B cell (primary cell): ENCODE measurements around the gene SCO2. TPM values are rescaled to one million over a fixed set of nuclear protein-coding genes. Genes with fewer than 3 reads are reported as not detected.

ENCODE experiments used
- ATAC-seq: fragments of 200-7000 bp; cut with Tn5 transposase; one replicate; pipeline ENCODE4 v1.10.0; 2021; ENCODE audit warnings: low read depth, mild to moderate bottlenecking, moderate number of reproducible peaks, moderate library complexity
- CTCF ChIA-PET: fragments of 350-600 bp; sonication (Branson Sonifier 250); formaldehyde crosslinking; loops from one replicate; lab custom pipeline; 2021; ENCODE audit warnings: antibody characterized with exemption, inconsistent platforms; lab: Charles Lee
- POLR2A ChIA-PET: fragments of 350-600 bp; sonication (Branson Sonifier 250); formaldehyde crosslinking; loops from one replicate; lab custom pipeline; 2021; ENCODE audit warnings: antibody characterized with exemption; lab: Charles Lee
- DNase-seq: peaks from one replicate; pipeline ENCODE4 v3.0.0; 2013
- H2AFZ ChIP-seq: 2 replicates; pipeline ENCODE4 v1.6.1; 2012; ENCODE audit warnings: mild to moderate bottlenecking, low read depth, low read length; ENCODE audit not compliant: insufficient read depth, poor library complexity, severe bottlenecking
- H3K27ac ChIP-seq, 2 donors: 1 replicate in 1 of 2; 2 replicates in 1 of 2; pipeline ENCODE4 v1.5.1; 2012 to 2013; ENCODE audit warnings: low read length in 2 of 2, mild to moderate bottlenecking in 2 of 2, moderate library complexity in 1 of 2
- H3K27me3 ChIP-seq, 4 experiments: fragments of 200-600 bp in 1 of 4; sonication (generic) in 1 of 4; replicated peaks in 1 of 4; 1 replicate in 2 of 4; 2 replicates in 2 of 4; pipeline versions ENCODE4 v1.6.1 to v1.7.0; 2013 to 2016; ENCODE audit warnings: low read length in 3 of 4, mild to moderate bottlenecking in 2 of 4, mixed read lengths in 1 of 4, moderate library complexity in 1 of 4; ENCODE audit not compliant: insufficient read depth in 4 of 4, control insufficient read depth in 3 of 4; ENCODE audit errors: control extremely low read depth in 1 of 4
- H3K36me3 ChIP-seq, 2 experiments: replicated peaks in 1 of 2; 1 replicate in 1 of 2; 2 replicates in 1 of 2; pipeline versions ENCODE4 v1.6.1 to v1.7.1; 2013; ENCODE audit warnings: low read length in 1 of 2; ENCODE audit not compliant: insufficient read depth in 2 of 2, control insufficient read depth in 1 of 2; ENCODE audit errors: control extremely low read depth in 1 of 2, extremely low read depth in 1 of 2
- H3K4me1 ChIP-seq, 2 donors: fragments of 200-600 bp in 1 of 2; sonication (generic) in 1 of 2; 1 replicate in 1 of 2; 2 replicates in 1 of 2; pipeline versions ENCODE4 v1.5.1 to v1.6.1; 2013 to 2017; ENCODE audit warnings: low read length in 2 of 2; ENCODE audit not compliant: control insufficient read depth in 2 of 2, insufficient read depth in 2 of 2
- H3K4me2 ChIP-seq: replicated peaks from 2 replicates; pipeline ENCODE3; 2012; ENCODE audit warnings: mild to moderate bottlenecking, low read depth, low read length; ENCODE audit not compliant: poor library complexity, severe bottlenecking
- H3K4me3 ChIP-seq, 5 experiments: fragments of 200-600 bp in 1 of 5; sonication (generic) in 1 of 5; 1 replicate in 3 of 5; 2 replicates in 2 of 5; pipeline versions ENCODE4 v1.5.1 to v1.7.0; 2011 to 2016; ENCODE audit warnings: low read length in 4 of 5, mild to moderate bottlenecking in 4 of 5, low read depth in 2 of 5, control low read depth in 1 of 5, moderate library complexity in 1 of 5; ENCODE audit not compliant: insufficient read depth in 1 of 5; ENCODE audit errors: control extremely low read depth in 1 of 5, extremely low read depth in 1 of 5
- H3K79me2 ChIP-seq: fragments of 200-600 bp; sonication (generic); one replicate; pipeline ENCODE4 v1.6.0; 2016; ENCODE audit warnings: low read length; ENCODE audit not compliant: control insufficient read depth, insufficient read depth
- H3K9ac ChIP-seq: fragments of 200-600 bp; sonication (generic); 2 replicates; pipeline ENCODE4 v1.6.1; 2017; ENCODE audit warnings: mild to moderate bottlenecking, low read length, moderate library complexity
- H3K9me3 ChIP-seq, 3 donors: one replicate each; pipeline versions ENCODE4 v1.6.1 to v1.7.1; 2013; ENCODE audit warnings: low read length in 2 of 3; ENCODE audit not compliant: control insufficient read depth in 2 of 3, insufficient read depth in 1 of 3; ENCODE audit errors: control extremely low read depth in 1 of 3
- H4K20me1 ChIP-seq: 2 replicates; pipeline ENCODE4 v1.6.0; 2012; ENCODE audit warnings: mild to moderate bottlenecking, low read length; ENCODE audit not compliant: insufficient read depth, control insufficient read depth, poor library complexity, severe bottlenecking
- H3K27ac Mint-ChIP-seq: one replicate; pipeline ENCODE4 v1.8.0; 2021; ENCODE audit warnings: mixed read lengths
- H3K27me3 Mint-ChIP-seq: one replicate; pipeline ENCODE4 v1.8.0; 2021; ENCODE audit warnings: mixed read lengths
- H3K4me1 Mint-ChIP-seq: one replicate; pipeline ENCODE4 v1.8.0; 2021; ENCODE audit warnings: mixed read lengths
- H3K4me3 Mint-ChIP-seq: one replicate; pipeline ENCODE4 v1.8.0; 2021; ENCODE audit warnings: mixed read lengths
- H3K9me3 Mint-ChIP-seq: one replicate; pipeline ENCODE4 v1.8.0; 2022; ENCODE audit warnings: mixed read lengths; ENCODE audit not compliant: insufficient read depth
- CTCF ChIP-seq: fragments of 200-600 bp; IDR thresholded peaks from one replicate; pipeline ENCODE4 v1.8.0; 2022; ENCODE audit warnings: antibody characterized with exemption, mild to moderate bottlenecking
- EZH2 ChIP-seq: IDR thresholded peaks from 2 replicates; pipeline ENCODE4 v1.6.1; 2012; ENCODE audit warnings: borderline replicate concordance, low read depth, mild to moderate bottlenecking, moderate library complexity, low read length; ENCODE audit not compliant: insufficient read depth, poor library complexity, severe bottlenecking
- whole genome bisulfite sequencing: methylation state at CpG from one replicate; pipeline ENCODE4 v1.1.5; 2013; ENCODE audit warnings: missing lambda C conversion rate; ENCODE audit not compliant: insufficient coverage; 5-methylcytosine and 5-hydroxymethylcytosine counted together
- intact Hi-C: fragments of 100-400 bp; cut with micrococcal nuclease; formaldehyde crosslinking; loops from one replicate; pipeline ENCODE4 v1.10.0; 2022
- polyA plus RNA-seq: library from polyadenylated mRNA; depleted of rRNA; stranded (reverse); fragments of >200 nt; gene quantifications from 2 replicates; pipeline ENCODE4 v1.2.3, GENCODE V29; 2012
- total RNA-seq, 2 donors: library from RNA; stranded (reverse); fragments of 120-200 nt in 1 of 2; gene quantifications; 1 replicate in 1 of 2; 2 replicates in 1 of 2; pipeline versions ENCODE4 v1.2.3 to v1.2.4, GENCODE V29; 2013 to 2022

Gene SCO2
- total and polyA plus RNA-seq, 2 donors (not counting 1 experiment from before 2014, with no cell fraction given) = 1.1 to 14.2 TPM

GRCh38 chr22:50546326-50547262 lies 21.2 kb upstream of the SCO2 start:
- H3K27me3 Mint-ChIP-seq = no peaks in the 10 kb centered on the region
- Histone ChIP-seq H4K20me1 (no peaks in the 10 kb centered on the region), H2AFZ (no peak overlapping the region), H3K27me3 (no peaks in the 10 kb centered on the region), H3K36me3 (no peaks in the 10 kb centered on the region), H3K4me3 (no peak overlapping the region), H3K9me3 (no peaks in the 10 kb centered on the region), H3K4me2 (peak overlapping the region; percentile 98), H3K4me1 (peaks cover 32 to 53% of the 10 kb centered on the region in 2 donors), H3K27ac (no peak overlapping the region), H3K9ac (no peak overlapping the region), H3K79me2 (peaks cover 21% of the 10 kb centered on the region)
- TF ChIP-seq EZH2 = no peak
- peak overlapping the region; percentile 37 for H3K4me3 Mint-ChIP-seq
- ChIA-PET CTCF (interaction anchor here (0.8 to 2.2 kb wide), 5 partner anchors 11 to 75 kb away, joined by 3 to 13 read pairs (median 11); partner anchors contain the start of gene SCO2), POLR2A (interaction anchor here (0.8 to 2.7 kb wide), 5 partner anchors 8 to 21 kb away, joined by 3 to 23 read pairs (median 10); partner anchors contain the start of genes SCO2 and TYMP)
- no peak for DNase-seq
- ATAC-seq = no peak
- H3K4me1 Mint-ChIP-seq = peaks cover 38% of the 10 kb centered on the region
- H3K9me3 Mint-ChIP-seq = no peaks in the 10 kb centered on the region
- 86% methylated on average over 78 of the region's 78 CpGs for WGBS
- intact Hi-C loops = no loop called here
- peak overlapping the region; percentile 75 for H3K27ac Mint-ChIP-seq

GRCh38 chr22:50545522-50546325 lies 20.3 kb upstream of the SCO2 start, which contains the start of gene KLHDC7B:
Gene KLHDC7B, plus strand, starts transcription at chr22:50545899. Its CDS starts 345 bp downstream, at chr22:50546244.
- Mint-ChIP-seq H3K4me3 (peak within 1 kb of the TSS; percentile 54), H3K4me1 (peaks cover 45% of the 10 kb centered on the region), H3K27me3 (no peaks in the 10 kb centered on the region), H3K9me3 (no peaks in the 10 kb centered on the region), H3K27ac (peak within 1 kb of the TSS; percentile 90)
- Histone ChIP-seq H3K4me1 (peaks cover 39 to 62% of the 10 kb centered on the region in 2 donors), H3K9me3 (no peaks in the 10 kb centered on the region), H3K4me2 (peak within 1 kb of the TSS; percentile 80), H3K36me3 (no peaks in the 10 kb centered on the region), H3K4me3 (no peak within 1 kb of the TSS), H2AFZ (peak within 1 kb of the TSS; percentile 49), H3K27ac (peak within 1 kb of the TSS; percentile 72 to 75), H3K9ac (peak within 1 kb of the TSS; percentile 51), H4K20me1 (no peaks in the 10 kb centered on the region), H3K79me2 (peaks cover 13% of the 10 kb centered on the region), H3K27me3 (no peaks in the 10 kb centered on the region)
- intact Hi-C loops = loop anchor here (2.0 kb wide), 3 partner anchors 19 to 75 kb away; partner anchors contain the start of gene NCAPH2
- POLR2A ChIA-PET = interaction anchor here (0.7 to 1.8 kb wide), 5 partner anchors 9 to 38 kb away, joined by 3 to 10 read pairs (median 3); partner anchors contain the start of gene SCO2
- TF ChIP-seq CTCF (no peak), EZH2 (no peak)
- CTCF ChIA-PET = interaction anchor here (0.8 to 2.2 kb wide), 5 partner anchors 16 to 75 kb away, joined by 3 to 11 read pairs (median 4); partner anchors contain the start of genes SCO2, SYCE3 and TYMP
- WGBS = 72% methylated on average over 10 of the region's 10 CpGs
- DNase-seq (peak; percentile 18), ATAC-seq (no peak)
